Stimulated activated effector memory CD8-positive, alpha-beta T cell treated with anti-CD3 and anti-CD28 coated beads, Interleukin-12 subunit alpha, Interleukin-12 subunit beta, amount 100 ng/mL, for 72 hours (primary cell): Measurements from ENCODE around the gene STARD8.
"Not testable (repeated sequence)": the region's sequence is repeated elsewhere in the genome, so short reads cannot be mapped to it uniquely, and the experiment has no call there.

Experiments used
- ATAC-seq: fragments of 150-1000 bp; cut with Tn5 transposase; 2 replicates; pipeline ENCODE4 v1.10.0; 2021
- DNase-seq, 2 donors: peaks; one replicate each; pipeline ENCODE4 v3.0.0; 2021 to 2022; ENCODE audit warnings: low spot score in 2 of 2
- H3K27ac Mint-ChIP-seq: one replicate; pipeline ENCODE4 v1.8.0; 2022; ENCODE audit warnings: mild to moderate bottlenecking, mixed read lengths
- H3K36me3 Mint-ChIP-seq: one replicate; pipeline ENCODE4 v1.8.0; 2022; ENCODE audit warnings: mild to moderate bottlenecking, mixed read lengths
- H3K4me1 Mint-ChIP-seq: one replicate; pipeline ENCODE4 v1.8.0; 2022; ENCODE audit warnings: mixed read lengths
- H3K4me3 Mint-ChIP-seq: one replicate; pipeline ENCODE4 v1.8.0; 2022; ENCODE audit warnings: mild to moderate bottlenecking, mixed read lengths
- H3K9me3 Mint-ChIP-seq: one replicate; pipeline ENCODE4 v1.8.0; 2022; ENCODE audit warnings: mixed read lengths

The STARD8 gene

DNA sequence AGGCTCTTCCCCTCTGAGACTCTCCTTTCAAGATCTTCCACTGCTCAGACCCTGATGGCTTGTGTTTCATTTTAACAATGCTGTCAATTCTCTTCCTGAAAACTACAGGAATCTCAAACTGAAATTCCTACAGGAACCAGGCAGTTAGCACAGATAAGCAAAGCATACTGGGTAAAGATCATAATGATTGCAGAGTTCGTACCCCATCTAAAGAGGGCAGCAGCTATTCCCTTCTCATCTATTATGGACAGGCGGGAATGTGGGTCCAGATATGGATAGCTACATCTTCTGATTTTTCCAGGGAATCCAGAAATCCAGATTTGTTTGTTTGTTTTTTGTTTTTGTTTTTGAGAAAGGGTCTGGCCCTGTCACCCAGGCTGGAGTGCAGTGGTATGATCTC lies 83.8 kb downstream of the STARD8 start:
- no peak overlapping the region for H3K27ac Mint-ChIP-seq
- no peaks in the 10 kb centered on the region for H3K36me3 Mint-ChIP-seq
- no peaks in the 10 kb centered on the region for H3K9me3 Mint-ChIP-seq
- DNase-seq: no peak
- H3K4me3 Mint-ChIP-seq: no peak overlapping the region
- H3K4me1 Mint-ChIP-seq: no peaks in the 10 kb centered on the region
- ATAC-seq: no peak

DNA sequence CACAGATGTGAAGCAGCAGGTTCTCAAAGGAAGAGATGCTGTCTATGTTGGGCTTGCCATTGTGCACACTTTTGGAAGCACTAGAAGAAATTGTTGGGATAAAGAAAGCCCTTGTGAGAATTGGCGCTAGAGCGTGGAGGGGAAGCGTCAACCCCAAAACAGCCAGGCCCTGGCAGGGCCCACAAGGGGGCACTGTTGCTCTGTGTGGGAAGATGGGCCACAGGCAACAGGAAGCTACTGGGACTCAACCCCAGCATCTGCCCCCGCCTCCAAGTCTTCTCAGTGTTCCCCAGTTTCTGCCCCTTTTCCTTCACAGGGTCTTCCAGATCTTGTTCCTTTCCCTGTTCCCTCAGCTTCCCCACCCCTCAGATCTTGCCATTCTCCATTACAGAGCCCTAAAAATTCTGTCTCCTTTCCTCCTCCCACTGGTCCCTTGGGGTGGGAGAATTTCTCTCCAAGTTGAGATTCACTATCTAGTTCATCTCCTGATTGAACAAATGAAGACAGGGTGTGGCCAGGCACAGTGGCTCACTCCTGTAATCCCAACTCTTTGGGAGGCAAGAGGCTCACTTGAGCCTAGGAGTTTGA lies 85.5 kb downstream of the STARD8 start:
- H3K36me3 Mint-ChIP-seq: no peaks in the 10 kb centered on the region
- DNase-seq: peak; percentile 41 to 74
- no peaks in the 10 kb centered on the region for H3K4me1 Mint-ChIP-seq
- H3K27ac Mint-ChIP-seq: no peak overlapping the region
- no peaks in the 10 kb centered on the region for H3K9me3 Mint-ChIP-seq
- no peak overlapping the region for H3K4me3 Mint-ChIP-seq
- peak; percentile 67 for ATAC-seq

DNA sequence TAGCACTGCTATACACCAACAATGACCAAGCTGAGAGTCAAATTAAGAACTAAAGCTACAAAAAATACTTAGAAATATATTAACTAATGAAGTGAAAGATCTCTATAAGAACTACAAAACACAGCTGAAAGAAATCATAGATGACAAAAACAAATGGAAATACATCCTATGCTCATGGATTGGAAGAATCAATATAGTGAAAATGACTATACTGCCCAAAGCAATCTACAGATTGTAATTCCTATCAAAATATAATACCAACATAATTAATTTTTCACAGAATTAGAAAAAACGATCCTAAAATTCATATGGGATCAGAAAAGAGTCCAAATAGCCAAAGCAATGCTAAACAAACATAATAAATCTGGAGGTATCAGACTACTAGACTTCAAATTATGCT lies 87.8 kb downstream of the STARD8 start:
- no peak overlapping the region for H3K4me3 Mint-ChIP-seq
- ATAC-seq (no peak), DNase-seq (no peak)
- H3K4me1 Mint-ChIP-seq: no peaks in the 10 kb centered on the region
- H3K36me3 Mint-ChIP-seq: no peaks in the 10 kb centered on the region
- H3K9me3 Mint-ChIP-seq: no peaks in the 10 kb centered on the region
- no peak overlapping the region for H3K27ac Mint-ChIP-seq

DNA sequence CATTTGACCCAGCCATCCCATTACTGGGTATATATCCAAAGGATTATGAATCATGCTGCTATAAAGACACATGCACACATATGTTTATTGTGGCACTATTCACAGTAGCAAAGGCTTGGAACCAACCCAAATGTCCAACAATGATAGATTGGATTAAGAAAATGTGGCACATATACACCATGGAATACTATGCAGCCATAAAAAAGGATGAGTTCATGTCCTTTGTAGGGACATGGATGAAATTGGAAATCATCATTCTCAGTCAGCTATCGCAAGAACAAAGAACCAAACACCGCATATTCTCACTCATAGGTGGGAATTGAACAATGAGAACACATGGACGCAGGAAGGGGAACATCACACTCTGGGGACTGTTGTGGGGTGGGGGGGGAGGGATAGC lies 94.4 kb downstream of the STARD8 start:
- not testable (repeated sequence) for H3K9me3 Mint-ChIP-seq, ATAC-seq, H3K36me3 Mint-ChIP-seq, H3K4me1 Mint-ChIP-seq, H3K4me3 Mint-ChIP-seq, H3K27ac Mint-ChIP-seq, DNase-seq

DNA sequence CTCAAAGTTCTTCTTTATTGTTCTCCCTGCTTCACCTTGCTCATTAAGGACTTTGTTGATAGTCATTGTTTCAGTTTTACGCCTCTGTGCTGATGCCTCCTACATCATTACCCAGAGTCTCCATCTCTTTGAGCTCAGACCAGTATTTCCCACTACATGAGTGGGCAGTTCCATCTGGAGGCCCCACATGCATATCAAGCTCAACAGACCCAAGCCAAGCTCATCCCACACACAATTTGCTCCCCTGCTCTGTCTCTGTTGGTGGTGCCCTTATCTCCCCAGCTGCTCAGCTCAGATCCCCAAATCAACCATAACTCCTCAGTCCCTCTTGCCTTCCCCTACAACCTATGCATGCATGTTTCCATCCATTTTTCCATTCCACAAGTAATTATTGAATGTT lies 96.3 kb downstream of the STARD8 start:
- DNase-seq: no peak
- Mint-ChIP-seq H3K4me3 (no peak overlapping the region), H3K27ac (no peak overlapping the region)

DNA sequence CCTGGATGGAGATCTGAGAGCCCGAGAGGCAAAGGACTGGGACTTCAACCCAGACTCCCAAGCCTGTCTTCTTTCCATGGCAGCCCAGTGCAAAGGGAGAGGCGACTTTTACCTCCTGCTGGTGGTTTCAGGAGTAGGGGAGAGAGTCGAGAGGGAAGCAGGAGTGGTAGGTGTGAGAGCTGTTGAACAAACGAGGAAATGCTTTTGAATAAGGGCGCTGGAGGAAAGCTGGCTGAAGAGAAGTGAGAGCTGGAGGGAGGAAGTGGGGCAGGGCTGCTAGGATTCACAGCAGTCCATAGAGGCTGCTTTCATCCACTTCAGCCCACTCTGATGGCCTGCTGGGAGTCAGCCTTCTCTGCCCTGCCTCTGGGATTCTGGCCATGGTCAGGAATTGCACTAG lies 99.5 kb downstream of the STARD8 start:
- H3K27ac Mint-ChIP-seq: no peak overlapping the region

More for the DNA sequence above, 96.3 kb downstream of the STARD8 start:
- peaks cover 6% of the 10 kb centered on the region for H3K4me1 Mint-ChIP-seq
- H3K36me3 Mint-ChIP-seq: no peaks in the 10 kb centered on the region
- ATAC-seq: no peak
- H3K9me3 Mint-ChIP-seq: no peaks in the 10 kb centered on the region

DNA sequence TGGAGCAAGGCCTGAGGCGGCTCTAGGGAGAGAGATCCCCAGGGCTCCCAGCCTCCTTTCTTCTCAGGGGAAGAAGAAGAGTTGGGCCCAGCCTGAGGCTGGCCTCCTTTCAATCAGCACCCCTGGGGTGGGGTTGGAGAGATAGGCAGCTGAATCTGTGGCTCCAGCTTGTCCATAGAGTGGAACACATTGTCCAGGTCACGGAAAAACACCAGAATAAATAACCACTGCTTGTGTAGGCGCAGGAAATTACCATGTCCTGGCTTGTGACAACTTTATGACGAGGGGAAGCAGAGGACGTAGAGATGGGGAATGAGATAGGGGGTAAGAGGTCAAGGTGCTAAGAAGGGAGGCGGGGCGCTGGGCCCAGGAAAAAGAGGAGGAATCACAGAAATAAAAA lies 100.6 kb downstream of the STARD8 start:
- H3K9me3 Mint-ChIP-seq: no peaks in the 10 kb centered on the region
- no peak for DNase-seq
- ATAC-seq: no peak
- peaks cover 6% of the 10 kb centered on the region for H3K4me1 Mint-ChIP-seq
- no peaks in the 10 kb centered on the region for H3K36me3 Mint-ChIP-seq
- H3K4me3 Mint-ChIP-seq: no peak overlapping the region
- no peak overlapping the region for H3K27ac Mint-ChIP-seq

More for the DNA sequence above, 99.5 kb downstream of the STARD8 start:
- no peaks in the 10 kb centered on the region for H3K9me3 Mint-ChIP-seq
- peaks cover 6% of the 10 kb centered on the region for H3K4me1 Mint-ChIP-seq
- ATAC-seq (no peak), DNase-seq (no peak)
- no peaks in the 10 kb centered on the region for H3K36me3 Mint-ChIP-seq
- no peak overlapping the region for H3K4me3 Mint-ChIP-seq

DNA sequence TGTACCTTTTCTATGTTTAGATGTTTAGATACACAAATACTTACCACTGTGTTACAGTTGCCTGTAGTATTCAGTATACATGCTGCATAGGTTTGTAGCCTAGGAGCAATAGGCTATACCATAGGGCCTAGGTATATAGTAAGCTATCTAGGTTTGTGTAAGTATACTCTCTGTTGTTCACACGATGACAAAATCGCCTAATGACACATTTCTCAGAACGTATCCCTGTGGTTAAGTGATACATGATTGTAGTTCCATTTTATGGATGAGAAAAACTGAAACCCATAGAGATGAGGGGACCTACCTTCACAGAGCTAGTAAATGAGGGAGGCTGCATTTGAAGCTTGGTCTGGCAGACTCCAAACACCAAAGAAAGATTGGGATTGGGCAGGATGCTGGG lies 102.0 kb downstream of the STARD8 start:
- Mint-ChIP-seq H3K9me3 (no peaks in the 10 kb centered on the region), H3K4me1 (peaks cover 13% of the 10 kb centered on the region), H3K36me3 (no peaks in the 10 kb centered on the region), H3K4me3 (no peak overlapping the region), H3K27ac (no peak overlapping the region)
- ATAC-seq (peak; percentile 84), DNase-seq (no peak)

DNA sequence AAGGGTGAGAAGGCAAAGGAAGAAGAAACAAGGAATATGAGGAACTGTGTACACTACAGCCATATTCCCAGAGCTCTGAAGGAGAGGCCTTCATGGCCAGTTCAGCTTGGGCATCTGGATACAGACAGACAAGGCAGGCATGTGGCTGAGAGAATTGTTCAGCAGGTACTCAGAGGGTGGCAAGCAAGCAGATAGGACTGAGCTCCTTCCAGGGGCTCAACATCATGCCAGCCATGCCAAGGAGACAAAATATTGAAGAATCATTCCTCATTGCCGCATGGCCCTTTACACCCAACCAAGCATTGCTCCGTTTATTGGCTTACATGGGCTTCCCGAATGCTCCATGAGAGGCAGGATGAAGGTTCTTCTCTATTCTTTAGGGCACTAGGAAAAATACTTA lies 102.8 kb downstream of the STARD8 start:
- no peak for DNase-seq
- no peak overlapping the region for H3K27ac Mint-ChIP-seq
- H3K9me3 Mint-ChIP-seq: no peaks in the 10 kb centered on the region
- no peak overlapping the region for H3K4me3 Mint-ChIP-seq
- H3K4me1 Mint-ChIP-seq: peaks cover 15% of the 10 kb centered on the region
- no peaks in the 10 kb centered on the region for H3K36me3 Mint-ChIP-seq
- ATAC-seq: no peak

DNA sequence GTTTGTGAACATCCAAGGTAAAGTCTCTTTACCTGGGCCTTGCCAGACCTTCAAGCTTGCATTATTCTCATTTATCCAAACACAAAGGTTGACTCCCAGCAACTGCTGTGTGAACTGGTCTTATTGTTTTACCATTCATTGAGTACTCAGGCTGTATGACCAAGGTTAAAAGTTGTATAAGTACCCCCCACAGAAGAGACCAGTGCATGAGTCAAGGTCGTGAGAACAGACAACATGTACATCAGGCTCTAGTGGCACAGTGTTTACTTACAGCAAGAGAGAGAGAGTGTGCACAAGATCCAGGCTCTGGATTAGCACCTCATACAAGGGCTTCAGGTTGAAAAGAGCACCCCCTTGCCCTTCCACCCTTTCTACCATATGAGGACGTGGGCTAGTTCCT lies 103.9 kb downstream of the STARD8 start:
- DNase-seq: no peak
- ATAC-seq: no peak
- Mint-ChIP-seq H3K4me1 (peaks cover 15% of the 10 kb centered on the region), H3K36me3 (no peaks in the 10 kb centered on the region), H3K9me3 (no peaks in the 10 kb centered on the region), H3K4me3 (no peak overlapping the region), H3K27ac (no peak overlapping the region)

DNA sequence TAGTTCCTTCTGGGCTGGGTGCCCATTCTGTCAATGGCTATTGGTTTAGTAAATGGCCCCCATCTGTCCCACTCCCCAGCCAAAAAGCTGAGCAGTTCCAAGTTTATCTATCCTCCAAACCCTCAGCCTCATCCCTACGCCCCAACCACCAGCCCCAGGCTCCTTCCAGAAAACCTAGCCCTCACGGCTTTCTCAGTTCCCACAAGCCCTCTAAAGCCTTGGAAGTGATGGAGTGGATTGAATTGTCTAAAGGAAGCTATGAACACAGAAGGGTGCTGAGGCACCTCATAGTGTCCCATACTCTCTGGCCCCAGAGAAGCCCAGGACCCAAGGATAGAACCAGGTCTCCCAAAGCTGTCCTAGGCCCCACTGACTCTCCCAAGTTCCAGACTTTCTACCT lies 105.8 kb downstream of the STARD8 start:
- H3K9me3 Mint-ChIP-seq: no peaks in the 10 kb centered on the region
- DNase-seq: no peak
- H3K36me3 Mint-ChIP-seq: no peaks in the 10 kb centered on the region
- H3K27ac Mint-ChIP-seq: no peak overlapping the region
- peaks cover 11% of the 10 kb centered on the region for H3K4me1 Mint-ChIP-seq
- no peak for ATAC-seq
- no peak overlapping the region for H3K4me3 Mint-ChIP-seq

DNA sequence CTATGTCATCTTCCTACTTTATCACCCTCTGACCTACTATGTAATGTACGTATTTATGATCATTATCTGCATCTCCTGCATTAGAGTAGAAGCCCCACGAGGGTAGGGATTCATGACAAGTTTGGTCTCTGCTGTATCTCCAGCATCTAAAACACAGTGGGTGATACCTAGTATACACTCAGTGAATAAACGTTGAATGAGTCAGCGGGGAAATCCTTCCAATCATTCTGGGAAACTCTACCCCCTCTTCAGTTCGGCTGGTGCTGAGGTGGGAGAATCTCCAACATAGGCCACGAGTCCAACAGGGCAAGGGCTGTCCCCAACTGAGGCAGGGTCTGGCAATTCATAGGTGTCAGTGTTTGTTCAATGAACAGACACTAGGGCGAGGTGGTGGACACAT lies 106.9 kb downstream of the STARD8 start:
- Mint-ChIP-seq H3K9me3 (no peaks in the 10 kb centered on the region), H3K27ac (no peak overlapping the region), H3K4me1 (peaks cover 8% of the 10 kb centered on the region), H3K36me3 (no peaks in the 10 kb centered on the region), H3K4me3 (no peak overlapping the region)
- DNase-seq: no peak
- peak; percentile 70 for ATAC-seq

DNA sequence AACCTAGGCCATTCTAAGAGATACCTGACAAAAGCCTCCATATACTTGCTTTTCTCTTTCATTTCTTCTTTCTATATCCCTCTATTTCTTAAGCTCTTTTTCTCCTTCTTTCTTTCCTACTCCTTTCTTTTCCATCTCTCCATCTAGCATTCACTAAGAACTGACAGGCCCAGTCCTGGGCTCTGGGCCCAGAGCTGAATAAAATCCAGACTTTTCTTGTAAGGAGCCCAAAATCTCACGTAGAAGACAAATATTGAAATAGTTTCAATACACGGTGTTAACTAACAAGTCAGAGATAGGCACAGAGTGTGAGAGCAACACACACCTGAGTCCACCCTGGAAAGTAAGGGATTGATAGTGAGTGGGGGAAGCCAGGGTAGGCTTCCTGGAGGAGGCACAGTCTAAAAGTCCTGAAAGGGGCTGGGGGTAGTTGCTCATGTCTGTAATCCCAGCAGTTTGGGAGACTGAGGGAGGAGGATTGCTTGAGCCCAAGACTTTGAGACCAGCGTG lies 108.2 kb downstream of the STARD8 start:
- no peak for ATAC-seq

DNA sequence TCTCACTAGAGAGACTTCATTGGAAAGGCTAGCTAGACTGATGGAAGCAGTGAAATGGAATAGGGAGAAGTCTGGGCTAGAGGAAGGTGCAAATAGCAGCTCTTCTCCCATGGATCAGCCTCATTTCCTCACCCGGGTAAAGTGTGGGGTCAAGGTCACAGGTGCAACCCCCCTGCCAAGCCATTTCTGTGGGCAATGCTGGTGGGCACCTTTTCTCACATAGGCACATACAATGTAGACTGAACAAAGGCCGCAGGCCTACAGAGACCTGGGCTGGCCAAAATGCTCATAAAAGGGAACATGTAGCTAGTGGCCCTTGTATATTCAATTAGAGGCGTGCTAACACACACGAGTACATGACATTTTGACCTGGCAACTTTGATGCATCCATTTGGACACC lies 109.9 kb downstream of the STARD8 start:
- Mint-ChIP-seq H3K4me1 (peaks cover 8% of the 10 kb centered on the region), H3K36me3 (no peaks in the 10 kb centered on the region), H3K27ac (no peak overlapping the region), H3K9me3 (no peaks in the 10 kb centered on the region), H3K4me3 (no peak overlapping the region)
- DNase-seq (no peak), ATAC-seq (no peak)

More for the DNA sequence above, 108.2 kb downstream of the STARD8 start:
- Mint-ChIP-seq H3K4me3 (no peak overlapping the region), H3K27ac (no peak overlapping the region), H3K4me1 (peaks cover 8% of the 10 kb centered on the region), H3K9me3 (no peaks in the 10 kb centered on the region), H3K36me3 (no peaks in the 10 kb centered on the region)
- no peak for DNase-seq

DNA sequence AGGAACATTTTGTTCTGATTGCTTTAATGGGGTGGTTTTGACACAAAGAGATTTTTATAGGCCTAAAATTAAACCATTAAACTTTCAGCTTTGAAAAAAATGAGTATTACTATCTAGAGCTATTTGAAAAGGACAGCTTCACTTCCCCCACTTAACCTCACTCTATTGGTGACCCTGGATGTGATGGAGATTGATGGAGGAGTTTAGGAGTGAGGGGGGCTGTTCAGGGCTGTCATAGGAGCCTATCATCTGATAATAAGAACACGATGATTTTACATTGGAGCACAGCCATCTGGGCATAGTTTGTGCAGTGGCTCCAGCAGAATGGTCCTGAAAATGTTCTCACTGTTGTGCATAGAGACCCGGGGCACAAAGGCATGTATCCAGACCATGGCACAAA lies 110.3 kb downstream of the STARD8 start:
- ATAC-seq (no peak), DNase-seq (no peak)
- no peaks in the 10 kb centered on the region for H3K36me3 Mint-ChIP-seq
- peaks cover 8% of the 10 kb centered on the region for H3K4me1 Mint-ChIP-seq
- no peak overlapping the region for H3K27ac Mint-ChIP-seq
- no peak overlapping the region for H3K4me3 Mint-ChIP-seq
- H3K9me3 Mint-ChIP-seq: no peaks in the 10 kb centered on the region

DNA sequence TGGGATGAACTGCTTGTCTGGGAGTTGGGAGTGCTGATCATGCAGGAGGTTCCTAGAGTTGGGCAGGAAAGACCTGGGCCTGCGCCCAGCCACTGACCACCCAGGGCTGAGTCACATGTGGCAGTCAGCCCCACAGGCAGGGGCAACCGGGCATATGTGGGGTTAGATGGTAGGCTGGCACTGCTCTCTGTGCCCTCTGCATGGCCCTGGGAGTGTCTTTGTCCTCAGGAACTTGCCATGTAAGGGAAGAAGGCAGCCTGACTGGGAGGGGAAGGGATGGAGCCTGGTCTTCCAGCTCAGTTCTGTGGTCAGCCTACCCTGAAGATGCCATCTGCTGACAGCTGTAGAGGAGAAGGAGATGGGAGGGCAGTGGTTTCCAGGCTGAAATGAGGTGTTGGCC lies 111.2 kb downstream of the STARD8 start:
- Mint-ChIP-seq H3K4me3 (no peak overlapping the region), H3K27ac (no peak overlapping the region), H3K9me3 (no peaks in the 10 kb centered on the region), H3K36me3 (no peaks in the 10 kb centered on the region), H3K4me1 (peaks cover 8% of the 10 kb centered on the region)
- ATAC-seq: no peak
- no peak for DNase-seq

DNA sequence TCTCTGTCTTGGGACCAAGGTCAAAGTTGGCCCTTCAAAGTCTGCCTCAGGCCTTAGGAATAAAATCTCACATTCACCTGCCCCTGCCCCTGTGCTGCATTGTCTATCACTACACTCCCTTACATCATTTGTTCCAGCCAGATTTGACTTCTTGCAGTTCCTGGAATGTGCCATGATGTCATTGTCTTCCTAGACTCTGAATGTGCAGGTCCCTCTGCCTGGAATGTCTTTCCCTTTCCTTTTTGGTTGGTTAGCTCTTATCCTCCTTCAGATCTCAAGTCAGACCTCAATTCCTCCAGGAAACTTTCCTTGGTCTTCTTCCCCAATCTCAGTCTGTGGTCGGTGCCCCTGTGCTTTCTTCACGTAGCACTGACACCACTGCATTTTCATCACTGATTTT lies 113.6 kb downstream of the STARD8 start:
- no peaks in the 10 kb centered on the region for H3K36me3 Mint-ChIP-seq
- no peaks in the 10 kb centered on the region for H3K9me3 Mint-ChIP-seq
- no peak overlapping the region for H3K4me3 Mint-ChIP-seq
- H3K27ac Mint-ChIP-seq: no peak overlapping the region
- DNase-seq (no peak), ATAC-seq (no peak)
- H3K4me1 Mint-ChIP-seq: no peaks in the 10 kb centered on the region
